Thyroid gland (tissue), 4 donors: ENCODE data around the gene ZNF593. TPM values are rescaled to one million over a fixed set of nuclear protein-coding genes. Genes with fewer than 3 reads are reported as not detected.

Source experiments
- DNase-seq, 2 donors: peaks; one replicate each; pipeline ENCODE4 v3.0.0-alpha.2; 2019
- H3K27ac ChIP-seq, 3 donors: fragments of 200-600 bp; sonication (generic); 1 replicate in 2 of 3; 2 replicates in 1 of 3; pipeline ENCODE4 v1.5.1; 2016 to 2019; ENCODE audit warnings: mild to moderate bottlenecking in 1 of 3, moderate library complexity in 1 of 3
- H3K27me3 ChIP-seq: fragments of 200-600 bp; sonication (generic); one replicate; pipeline ENCODE4 v1.5.1; 2019
- H3K36me3 ChIP-seq, 2 donors: fragments of 200-600 bp; sonication (generic); one replicate each; pipeline ENCODE4 v1.5.1; 2016 to 2019
- H3K4me1 ChIP-seq, 2 donors: fragments of 200-600 bp; sonication (generic); one replicate each; pipeline ENCODE4 v1.5.1; 2017 to 2019
- H3K4me3 ChIP-seq, 3 donors: fragments of 200-600 bp; sonication (generic); replicated peaks in 1 of 3; 1 replicate in 2 of 3; 2 replicates in 1 of 3; pipeline ENCODE4 v1.5.1; 2016; ENCODE audit warnings: mild to moderate bottlenecking in 1 of 3
- H3K9me3 ChIP-seq: fragments of 200-600 bp; sonication (generic); one replicate; pipeline ENCODE4 v1.5.1; 2017
- POLR2A ChIP-seq, 2 donors: fragments of 450-650 bp; IDR thresholded peaks; one replicate each; pipeline ENCODE4 v1.6.1; 2017; ENCODE audit warnings: antibody characterized with exemption in 2 of 2, mild to moderate bottlenecking in 2 of 2, moderate library complexity in 1 of 2
- WGBS, 2 donors: methylation state at CpG; one replicate each; pipeline ENCODE4 v1.1.5; 2017; 5-methylcytosine and 5-hydroxymethylcytosine counted together
- intact Hi-C: fragments of 100-400 bp; cut with DNase I; formaldehyde crosslinking; loops from one replicate; pipeline ENCODE4 v1.15.1; 2023
- total RNA-seq, 4 donors: library from RNA; depleted of rRNA; stranded (reverse); fragments of >200 nt; gene quantifications; one replicate each; pipeline ENCODE4 v1.2.3, GENCODE V29; 2016
- TF ChIP-seq, protein P1 (sequence below), 6 experiments: fragments of 200-600 bp in 3 of 6; fragments of 450-650 bp in 3 of 6; sonication (generic) in 3 of 6; IDR thresholded peaks; one replicate each; pipeline ENCODE4 v1.5.1; 2016 to 2019; ENCODE audit warnings: antibody characterized with exemption in 6 of 6, mild to moderate bottlenecking in 2 of 6, inconsistent platforms in 1 of 6, moderate library complexity in 1 of 6

Gene ZNF593
- total RNA-seq, 4 donors from 2014 or later = 18.3 to 65.8 (median 27.3) TPM

DNA sequence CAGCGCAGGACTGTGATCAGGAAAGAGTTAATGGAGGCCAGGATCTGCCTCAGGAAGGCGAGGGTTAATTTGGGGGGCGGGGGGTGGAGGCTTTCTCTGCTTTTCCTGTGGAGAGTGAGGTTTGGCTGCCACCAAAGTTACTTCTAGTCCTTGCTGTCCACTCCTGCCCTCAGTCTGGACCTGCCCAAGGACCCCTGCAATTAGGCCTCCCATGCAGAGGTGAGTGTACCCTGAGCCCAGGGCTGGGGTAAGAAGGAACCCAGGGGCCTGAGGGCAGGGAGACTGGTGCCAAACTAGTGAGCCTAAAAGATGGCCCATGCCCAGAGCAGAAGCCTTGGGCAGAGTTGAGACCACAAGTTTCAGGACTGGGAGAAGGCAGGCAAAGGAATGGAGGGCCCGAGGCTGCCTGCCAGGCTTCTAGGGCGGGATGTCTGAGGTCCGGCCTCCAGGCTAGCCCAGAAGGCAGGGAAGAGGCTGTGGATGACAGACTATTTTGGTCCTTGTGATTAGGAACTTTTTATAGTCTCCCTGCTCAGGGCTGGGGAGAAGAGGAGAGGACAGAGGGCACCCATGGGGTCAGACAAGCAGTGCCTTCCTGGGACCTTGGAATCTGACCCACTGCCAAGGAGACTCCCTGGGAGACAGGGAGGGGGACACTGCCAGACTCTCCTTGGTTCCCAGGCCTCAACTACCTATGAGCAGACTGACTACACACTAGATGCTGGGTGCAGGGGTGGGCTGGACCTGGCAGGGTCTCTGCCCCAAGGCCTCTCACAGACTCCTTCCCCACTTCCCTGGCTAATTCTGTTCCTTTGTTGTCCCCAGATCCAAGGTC lies 10.6 kb upstream of the ZNF593 start, which contains the start of gene FAM110D:
Gene FAM110D, plus strand, starts transcription at position 172 of the 835 bp plus-strand sequence. CDS start 2,213 bp downstream, outside the sequence.
- WGBS, 2 donors = 57 to 69% methylated on average over 6 of the region's 6 CpGs
- Histone ChIP-seq H3K27me3 (no peaks in the 10 kb centered on the region), H3K9me3 (no peaks in the 10 kb centered on the region), H3K27ac (peak within 1 kb of the TSS in 1 of 3 donors; percentile 58), H3K4me3 (peak within 1 kb of the TSS in 1 of 3 donors; percentile 49), H3K36me3 (no peaks in the 10 kb centered on the region), H3K4me1 (peaks cover 9 to 12% of the 10 kb centered on the region in 2 donors)
- intact Hi-C loops = loop anchor here (10.0 kb wide), 1 partner anchor 264 kb away; no protein-coding TSS in a partner anchor
- DNase-seq = no peak
- TF ChIP-seq POLR2A (IDR thresholded peaks at IDR 0.05) = no peak
- TF ChIP-seq, protein P1, sequence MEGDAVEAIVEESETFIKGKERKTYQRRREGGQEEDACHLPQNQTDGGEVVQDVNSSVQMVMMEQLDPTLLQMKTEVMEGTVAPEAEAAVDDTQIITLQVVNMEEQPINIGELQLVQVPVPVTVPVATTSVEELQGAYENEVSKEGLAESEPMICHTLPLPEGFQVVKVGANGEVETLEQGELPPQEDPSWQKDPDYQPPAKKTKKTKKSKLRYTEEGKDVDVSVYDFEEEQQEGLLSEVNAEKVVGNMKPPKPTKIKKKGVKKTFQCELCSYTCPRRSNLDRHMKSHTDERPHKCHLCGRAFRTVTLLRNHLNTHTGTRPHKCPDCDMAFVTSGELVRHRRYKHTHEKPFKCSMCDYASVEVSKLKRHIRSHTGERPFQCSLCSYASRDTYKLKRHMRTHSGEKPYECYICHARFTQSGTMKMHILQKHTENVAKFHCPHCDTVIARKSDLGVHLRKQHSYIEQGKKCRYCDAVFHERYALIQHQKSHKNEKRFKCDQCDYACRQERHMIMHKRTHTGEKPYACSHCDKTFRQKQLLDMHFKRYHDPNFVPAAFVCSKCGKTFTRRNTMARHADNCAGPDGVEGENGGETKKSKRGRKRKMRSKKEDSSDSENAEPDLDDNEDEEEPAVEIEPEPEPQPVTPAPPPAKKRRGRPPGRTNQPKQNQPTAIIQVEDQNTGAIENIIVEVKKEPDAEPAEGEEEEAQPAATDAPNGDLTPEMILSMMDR (IDR thresholded peaks at IDR 0.05) = no peak

DNA sequence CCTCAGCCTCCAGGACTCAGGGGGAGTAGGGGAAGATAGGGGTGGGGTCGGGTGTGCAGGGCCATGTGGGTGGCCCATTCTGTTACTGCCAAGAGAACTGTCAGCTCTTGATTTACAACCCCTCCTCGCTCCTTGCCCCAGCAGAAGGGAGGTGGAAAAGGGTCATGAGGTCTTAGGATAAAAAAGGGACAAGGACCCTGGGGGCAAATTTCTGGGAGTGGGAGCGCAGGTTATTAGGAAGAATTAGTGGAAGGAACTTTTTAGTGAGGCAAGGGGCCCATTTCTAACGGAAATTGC lies 10.0 kb upstream of the ZNF593 start:
- Histone ChIP-seq H3K4me1 (peaks cover 12 to 16% of the 10 kb centered on the region in 2 donors), H3K27ac (peak overlapping the region in 1 of 3 donors; percentile 58), H3K4me3 (peak overlapping the region in 1 of 3 donors; percentile 49), H3K27me3 (no peaks in the 10 kb centered on the region), H3K9me3 (no peaks in the 10 kb centered on the region), H3K36me3 (no peaks in the 10 kb centered on the region)
- 77 to 79% methylated on average over 4 of the region's 4 CpGs for WGBS, 2 donors
- no peak for DNase-seq
- TF ChIP-seq, protein P1 (IDR thresholded peaks at IDR 0.05) = no peak
- no peak for TF ChIP-seq POLR2A (IDR thresholded peaks at IDR 0.05)
- intact Hi-C loops = loop anchor here (5.0 to 10.0 kb wide), 2 partner anchors 52 to 265 kb away; no protein-coding TSS in a partner anchor

DNA sequence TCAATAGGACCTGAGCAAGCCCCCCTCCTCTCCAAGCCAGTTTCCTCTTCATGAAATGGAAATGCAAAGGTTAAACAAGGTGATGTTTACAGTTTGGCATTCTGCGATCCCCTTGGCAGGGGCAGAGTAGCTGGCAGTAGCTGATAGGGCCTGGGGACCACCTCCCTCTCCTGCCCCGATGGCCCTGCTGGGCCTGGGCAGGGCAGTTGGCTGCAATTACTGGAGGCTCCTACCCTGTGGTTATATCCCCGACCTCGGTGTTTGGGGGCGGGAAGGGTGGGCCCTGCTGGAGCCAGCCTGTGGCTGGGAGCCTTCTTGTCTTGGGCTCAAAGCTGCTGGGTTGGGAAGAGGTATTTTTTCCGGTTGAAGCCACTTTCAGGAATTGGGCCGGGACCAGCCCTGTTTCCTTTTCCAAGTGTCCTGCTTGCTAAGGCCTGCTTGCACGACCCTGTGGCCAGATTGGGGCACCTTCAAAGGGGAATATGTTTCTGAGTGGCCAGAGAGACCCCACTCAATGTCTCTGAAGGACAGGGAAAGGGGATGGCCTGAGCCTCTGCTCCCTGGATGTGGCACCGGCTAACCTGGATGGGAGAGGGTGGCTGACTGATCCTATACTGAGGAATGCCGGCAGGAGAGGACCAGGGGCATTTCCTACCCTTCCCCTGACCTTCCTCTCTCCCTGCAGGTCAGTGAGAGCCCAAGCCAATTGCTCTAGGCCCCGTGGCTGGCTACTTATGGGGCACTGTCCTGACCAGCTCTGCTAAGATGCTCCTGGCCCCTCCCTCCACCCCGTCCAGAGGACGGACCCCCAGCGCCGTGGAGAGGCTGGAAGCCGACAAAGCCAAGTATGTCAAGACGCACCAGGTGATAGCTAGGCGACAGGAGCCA lies 8.9 kb upstream of the ZNF593 start:
- peak overlapping the region in 1 of 3 donors; percentile 45 for H3K27ac ChIP-seq
- H3K9me3 ChIP-seq = no peaks in the 10 kb centered on the region
- peak overlapping the region in 1 of 3 donors; percentile 49 for H3K4me3 ChIP-seq
- peaks cover 13 to 17% of the 10 kb centered on the region in 2 donors for H3K4me1 ChIP-seq
- WGBS, 2 donors = 49 to 79% methylated on average over 7 to 10 of the region's 18 CpGs
- H3K27me3 ChIP-seq = no peaks in the 10 kb centered on the region
- H3K36me3 ChIP-seq = no peaks in the 10 kb centered on the region
- intact Hi-C loops = loop anchor here (5.0 kb wide), 1 partner anchor 53 kb away; no protein-coding TSS in a partner anchor
- no peak for DNase-seq
- no peak for TF ChIP-seq POLR2A (IDR thresholded peaks at IDR 0.05)
- TF ChIP-seq, protein P1 (IDR thresholded peaks at IDR 0.05) = no peak

DNA sequence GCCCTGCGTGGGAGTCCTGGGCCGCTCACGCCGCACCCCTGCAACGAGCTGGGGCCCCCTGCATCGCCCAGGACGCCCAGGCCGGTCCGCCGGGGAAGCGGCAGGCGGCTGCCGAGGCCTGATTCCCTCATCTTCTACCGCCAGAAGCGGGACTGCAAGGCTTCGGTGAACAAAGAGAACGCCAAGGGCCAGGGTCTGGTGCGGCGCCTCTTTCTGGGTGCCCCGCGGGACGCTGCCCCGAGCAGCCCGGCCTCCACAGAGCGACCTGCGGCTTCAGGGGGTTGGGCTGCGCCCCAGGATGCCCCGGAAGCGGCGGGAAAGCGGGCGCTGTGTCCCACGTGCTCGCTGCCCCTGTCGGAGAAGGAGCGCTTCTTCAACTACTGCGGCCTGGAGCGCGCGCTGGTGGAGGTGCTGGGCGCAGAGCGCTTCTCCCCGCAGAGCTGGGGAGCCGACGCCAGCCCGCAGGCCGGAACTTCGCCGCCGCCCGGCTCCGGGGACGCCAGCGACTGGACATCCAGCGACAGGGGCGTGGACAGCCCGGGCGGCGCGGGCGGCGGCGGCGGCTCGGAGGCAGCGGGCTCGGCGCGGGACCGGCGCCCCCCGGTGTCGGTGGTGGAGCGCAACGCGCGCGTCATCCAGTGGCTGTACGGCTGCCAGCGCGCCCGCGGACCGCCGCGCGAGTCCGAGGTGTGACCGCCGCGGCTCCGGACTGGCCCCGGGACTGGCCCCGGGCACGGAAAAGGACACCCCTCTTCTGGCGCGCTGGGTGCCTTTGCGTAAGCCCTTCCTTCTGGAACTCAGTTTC lies 8.1 kb upstream of the ZNF593 start:
- intact Hi-C loops = loop anchor here (5.0 kb wide), 1 partner anchor 54 kb away; no protein-coding TSS in a partner anchor
- peak overlapping the region in 2 of 3 donors; percentile 25 to 49 for H3K4me3 ChIP-seq
- H3K36me3 ChIP-seq = no peaks in the 10 kb centered on the region
- H3K27me3 ChIP-seq = no peaks in the 10 kb centered on the region
- TF ChIP-seq, protein P1 (IDR thresholded peaks at IDR 0.05) = peak in 2 of 6 experiments; percentile 39 to 41
- no peak for TF ChIP-seq POLR2A (IDR thresholded peaks at IDR 0.05)
- no peaks in the 10 kb centered on the region for H3K9me3 ChIP-seq
- peak overlapping the region in 2 of 3 donors; percentile 36 to 45 for H3K27ac ChIP-seq
- peaks cover 13 to 17% of the 10 kb centered on the region in 2 donors for H3K4me1 ChIP-seq
- peak; percentile 66 to 68 for DNase-seq
- WGBS, 2 donors = 0 to 7% methylated on average over 1 to 13 of the region's 98 CpGs
